G401 (cell line): ENCODE measurements around the gene USP8. TPM values are rescaled to one million over a fixed set of nuclear protein-coding genes. Genes with fewer than 3 reads are reported as not detected.
"Not testable (repeated sequence)": the region's sequence is repeated elsewhere in the genome, so short reads cannot be mapped to it uniquely, and the experiment has no call there.

Experiments
- DNase-seq: peaks from one replicate; pipeline ENCODE4 v3.0.0-alpha.2; 2015; ENCODE audit warnings: low spot score
- in situ Hi-C: cut with HindIII; loops from 2 replicates; pipeline ENCODE4 v1.10.0; 2016; ENCODE audit warnings: low sequenced_read_pairs, mixed read lengths
- total RNA-seq: library from RNA; depleted of rRNA; stranded (reverse); fragments of >200 nt; shearing (Covaris generic); gene quantifications from 2 replicates; pipeline ENCODE4 v1.2.3, GENCODE V29; 2014; rRNA removed

Gene USP8
- 58.2 and 69.5 TPM in 2 replicates for total RNA-seq

GRCh38 chr15:50424066-50424890 lies at the start of gene USP8:
USP8 (plus strand) TSS chr15:50424405; CDS start chr15:50439074, 14,669 bp downstream.
- in situ Hi-C loops = no loop called here
- peak; percentile 95 for DNase-seq

- no peak for DNase-seq
- in situ Hi-C loops = no loop called here
Measured at GRCh38 chr15:50377867-50378751, 46.1 kb upstream of the USP8 start.

GRCh38 chr15:50378776-50379175 lies 45.4 kb upstream of the USP8 start:
- DNase-seq = no peak
- in situ Hi-C loops = no loop called here

GRCh38 chr15:50379413-50379812 lies 44.8 kb upstream of the USP8 start:
- DNase-seq = not testable (repeated sequence)

GRCh38 chr15:50380089-50380488 lies 44.1 kb upstream of the USP8 start:
- in situ Hi-C loops = no loop called here
- no peak for DNase-seq

More at GRCh38 chr15:50379413-50379812, 44.8 kb upstream of the USP8 start:
- in situ Hi-C loops = not testable (repeated sequence)

GRCh38 chr15:50381438-50381837 lies 42.8 kb upstream of the USP8 start:
- DNase-seq = no peak
- in situ Hi-C loops = no loop called here

- in situ Hi-C loops, DNase-seq: not testable (repeated sequence)
Measured at GRCh38 chr15:50382408-50382807, 41.8 kb upstream of the USP8 start.

- in situ Hi-C loops = no loop called here
- DNase-seq = no peak
Measured at GRCh38 chr15:50390554-50391264, 33.5 kb upstream of the USP8 start.

GRCh38 chr15:50391561-50391960 lies 32.6 kb upstream of the USP8 start:
- DNase-seq, in situ Hi-C loops: not testable (repeated sequence)

- in situ Hi-C loops = no loop called here
- no peak for DNase-seq
Measured at GRCh38 chr15:50411870-50412269, 12.3 kb upstream of the USP8 start.

- in situ Hi-C loops = no loop called here
- DNase-seq = no peak
Measured at GRCh38 chr15:50414624-50415023, 9.6 kb upstream of the USP8 start.

- no peak for DNase-seq
- in situ Hi-C loops = no loop called here
Measured at GRCh38 chr15:50415752-50416404, 8.3 kb upstream of the USP8 start.

- DNase-seq = no peak
Measured at GRCh38 chr15:50416890-50417289, 7.3 kb upstream of the USP8 start.

GRCh38 chr15:50418041-50418583 lies 6.1 kb upstream of the USP8 start:
- DNase-seq = no peak
- in situ Hi-C loops = no loop called here

More at GRCh38 chr15:50416890-50417289, 7.3 kb upstream of the USP8 start:
- in situ Hi-C loops = no loop called here

GRCh38 chr15:50425219-50425618 lies 1.0 kb downstream of the USP8 start:
- DNase-seq = peak; percentile 7
- in situ Hi-C loops = no loop called here

GRCh38 chr15:50425678-50426246 lies 1.6 kb downstream of the USP8 start:
- DNase-seq, in situ Hi-C loops: not testable (repeated sequence)

- in situ Hi-C loops = no loop called here
- DNase-seq = no peak
Measured at GRCh38 chr15:50426428-50426827, 2.2 kb downstream of the USP8 start.

- DNase-seq = no peak
- in situ Hi-C loops = no loop called here
Measured at GRCh38 chr15:50431204-50431603, 7.0 kb downstream of the USP8 start.
